ENCODE data around the gene AFAP1.

- TF ChIP-seq CTCF (IDR thresholded peaks at IDR 0.05; ENCODE audit: control extremely low read depth in 1 of 3, insufficient read depth in 1 of 3, low read depth in 1 of 3, low read length in 3 of 3) (peak in 2 of 3 experiments; percentile 30 to 39; a peak in 2 of 4 replicates), ZNF274 (IDR thresholded peaks at IDR 0.05; ENCODE audit: borderline replicate concordance, extremely low read depth, low read length) (no peak), MAFK (IDR thresholded peaks at IDR 0.05; ENCODE audit: low read depth, low read length) (no peak), EP300 (IDR thresholded peaks at IDR 0.05; ENCODE audit: borderline replicate concordance in 1 of 2, low read depth in 2 of 2, low read length in 2 of 2) (peak in 1 of 2 experiments; percentile 36; a peak in 1 of 3 replicates), RFX5 (IDR thresholded peaks at IDR 0.05; ENCODE audit: borderline replicate concordance, low read depth, low read length) (no peak), BCL11A (IDR thresholded peaks at IDR 0.05; ENCODE audit: low read depth in 2 of 2, low read length in 2 of 2) (no peak), POLR2A (IDR thresholded peaks at IDR 0.05; ENCODE audit: control extremely low read depth in 1 of 2, low read depth in 2 of 2, low read length in 2 of 2) (no peak), CBX5 (IDR thresholded peaks at IDR 0.05; ENCODE audit: low read depth, low read length) (no peak)
Measured at GRCh38 chr4:7929118-7929951, 10.3 kb downstream of the AFAP1 start.

Data from H1 (cell line).